NCI-H524 (cell line): Measurements from ENCODE around the gene LZTS3.
"Not testable (repeated sequence)": the region's sequence is repeated elsewhere in the genome, so short reads cannot be mapped to it uniquely, and the experiment has no call there.

Source experiments
- DNase-seq, 2 experiments: peaks; one replicate each; lab custom pipeline; 2025; lab: John Stamatoyannopoulos, UW

Gene LZTS3

DNA sequence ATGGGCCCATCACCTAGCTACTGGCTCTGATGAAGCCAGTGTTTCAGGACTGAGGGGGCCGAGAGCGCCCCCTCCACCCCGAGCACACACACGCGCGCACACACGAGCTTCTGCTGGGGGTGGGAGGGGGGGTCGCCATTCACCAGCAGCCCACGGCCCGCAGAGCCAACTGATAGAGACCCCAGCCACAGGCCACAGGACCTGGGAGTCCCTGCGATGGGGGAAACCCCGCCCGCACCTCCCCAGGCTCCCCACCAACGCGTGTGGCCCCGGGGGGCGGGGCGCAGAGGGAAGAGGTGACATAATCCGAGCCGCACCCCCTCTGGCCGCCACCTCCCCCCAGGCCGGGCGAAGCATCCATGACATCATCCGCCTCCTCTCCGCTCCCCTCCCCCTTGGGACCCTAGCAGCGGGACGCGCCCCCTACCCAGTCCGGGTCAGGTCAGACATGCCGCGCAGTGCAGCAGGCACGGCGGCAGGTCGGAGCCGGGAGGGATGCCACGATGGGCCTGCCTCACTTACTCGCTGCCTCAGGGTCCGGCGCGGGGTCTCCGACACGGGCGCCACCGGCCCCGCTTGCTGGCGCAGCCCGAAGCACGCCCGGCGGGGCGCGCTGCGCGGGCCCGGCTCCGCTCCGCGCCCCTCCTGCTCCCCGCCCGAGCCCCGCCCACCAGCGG, at the start of gene LZTS3:
TSS of gene LZTS3 (minus strand) at position 617 of the 677 bp plus-strand sequence. CDS start 6,386 bp downstream, outside the sequence.
- peak; percentile 69 to 78 for DNase-seq

DNA sequence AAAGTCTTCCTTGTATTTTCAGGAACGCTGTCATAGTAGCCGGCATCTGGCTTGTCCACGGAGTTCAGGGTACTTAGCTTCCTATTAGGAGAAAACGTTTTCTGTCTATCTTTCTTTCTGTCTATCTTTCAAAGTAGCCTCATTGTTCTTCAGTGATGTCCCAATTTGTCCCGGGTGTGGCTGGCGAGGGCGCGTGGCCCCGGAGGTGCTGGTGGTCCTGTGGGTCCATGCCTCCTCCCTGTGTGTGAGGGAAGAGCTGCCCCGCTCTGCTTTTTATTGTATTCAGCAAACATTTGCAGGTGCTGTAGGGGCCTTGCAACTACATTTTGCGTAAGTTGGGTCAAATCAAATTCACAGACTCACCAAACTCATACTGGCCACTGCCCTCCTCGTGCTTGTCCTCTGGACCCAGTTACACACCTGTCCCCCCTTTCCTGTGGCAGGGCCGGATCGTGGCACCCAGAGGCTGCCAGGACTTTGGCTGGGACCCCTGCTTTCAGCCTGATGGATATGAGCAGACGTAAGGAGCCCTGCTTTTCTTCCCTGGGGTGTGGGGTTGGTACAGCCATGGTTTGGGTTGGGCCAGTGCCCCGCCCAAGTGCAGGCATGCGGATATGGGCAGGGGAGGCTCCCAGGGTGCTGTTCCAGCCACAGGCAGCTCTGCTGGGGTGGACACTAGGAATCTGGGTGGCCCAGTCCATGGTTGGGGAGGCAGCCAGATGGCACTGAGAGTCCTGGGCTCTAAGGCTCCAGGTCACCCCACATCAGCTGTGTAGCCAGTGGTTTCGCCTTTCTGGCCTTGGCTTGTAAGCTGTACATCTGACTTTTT, 48.3 kb upstream of the LZTS3 start:
- DNase-seq: no peak

DNA sequence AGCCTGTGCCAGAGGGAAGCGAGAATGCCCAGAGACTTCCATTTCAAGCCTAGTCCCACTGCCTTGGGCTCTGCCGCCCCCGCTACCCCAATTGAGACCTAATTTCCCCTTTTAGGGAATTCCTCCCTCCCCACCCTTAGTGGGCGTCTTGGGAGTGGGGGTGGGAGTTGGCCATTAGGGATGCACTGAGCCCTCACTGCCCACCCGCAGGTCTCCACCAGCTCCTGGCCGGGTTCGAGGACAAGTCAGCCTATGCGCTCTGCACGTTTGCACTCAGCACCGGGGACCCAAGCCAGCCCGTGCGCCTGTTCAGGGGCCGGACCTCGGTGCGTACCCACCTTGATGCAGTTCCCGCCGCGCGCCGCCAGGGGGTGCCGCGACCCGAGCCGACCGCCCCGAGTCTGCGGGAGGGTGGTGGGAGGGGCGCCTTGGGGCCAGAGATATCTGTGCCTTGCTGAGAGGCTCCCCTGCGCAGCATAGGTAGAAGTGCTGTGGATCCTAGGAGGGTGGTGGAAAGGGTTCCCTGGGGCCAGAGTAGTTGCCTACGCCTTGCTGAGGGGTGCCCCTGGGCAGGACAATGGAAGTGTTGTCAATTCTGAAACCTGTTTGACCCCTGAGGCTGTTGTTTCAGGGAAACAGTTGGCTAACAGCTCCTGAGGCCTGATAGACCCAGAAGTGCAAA, 45.1 kb upstream of the LZTS3 start:
- DNase-seq: peak in 1 of 2 experiments; percentile 33

DNA sequence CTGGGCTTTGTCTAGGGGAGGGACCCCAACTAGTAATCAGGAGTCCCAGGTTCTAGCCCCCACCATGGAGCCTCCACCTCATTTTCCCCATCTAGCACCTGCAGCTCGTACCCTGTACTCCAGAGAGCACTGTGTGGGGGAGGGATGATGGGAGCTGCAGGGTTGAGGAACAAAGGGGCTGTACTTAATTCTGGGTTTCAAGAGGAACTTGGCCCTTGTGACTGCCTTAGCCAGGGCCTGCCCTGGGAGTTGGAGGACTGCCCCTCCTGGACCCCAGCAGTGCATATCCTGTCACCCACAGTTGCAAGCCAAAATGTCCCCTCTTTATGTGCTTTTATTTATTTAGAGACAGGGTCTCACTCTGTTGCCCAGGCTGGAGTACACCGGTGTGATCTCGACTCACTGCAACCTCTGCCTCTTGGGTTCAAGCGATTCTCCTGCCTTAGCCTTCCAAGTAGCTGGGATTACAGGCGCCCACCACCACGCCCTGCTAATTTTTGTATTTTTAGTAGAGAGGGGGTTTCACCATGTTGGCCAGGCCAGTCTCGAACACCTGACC, 42.1 kb upstream of the LZTS3 start:
- DNase-seq: not testable (repeated sequence)

DNA sequence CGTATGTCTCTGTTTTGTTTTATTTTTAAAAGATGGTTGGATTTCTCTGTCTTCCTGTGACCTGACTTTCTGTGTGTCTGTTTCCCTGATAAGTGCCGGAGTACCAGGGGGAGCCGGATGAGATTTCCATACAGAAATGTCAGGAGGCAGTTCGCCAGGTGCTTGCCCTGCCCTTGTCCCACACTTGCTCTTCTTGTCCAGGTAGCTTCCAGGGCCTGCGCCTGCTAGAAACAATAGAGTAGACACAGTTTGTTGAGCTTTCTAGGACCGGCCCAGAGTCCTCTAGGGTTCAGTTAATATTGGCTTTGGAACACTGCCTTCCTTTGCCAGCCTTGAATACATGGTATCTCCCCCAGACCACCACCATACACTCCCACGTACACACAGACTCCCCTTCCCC, 39.9 kb upstream of the LZTS3 start:
- DNase-seq: no peak

DNA sequence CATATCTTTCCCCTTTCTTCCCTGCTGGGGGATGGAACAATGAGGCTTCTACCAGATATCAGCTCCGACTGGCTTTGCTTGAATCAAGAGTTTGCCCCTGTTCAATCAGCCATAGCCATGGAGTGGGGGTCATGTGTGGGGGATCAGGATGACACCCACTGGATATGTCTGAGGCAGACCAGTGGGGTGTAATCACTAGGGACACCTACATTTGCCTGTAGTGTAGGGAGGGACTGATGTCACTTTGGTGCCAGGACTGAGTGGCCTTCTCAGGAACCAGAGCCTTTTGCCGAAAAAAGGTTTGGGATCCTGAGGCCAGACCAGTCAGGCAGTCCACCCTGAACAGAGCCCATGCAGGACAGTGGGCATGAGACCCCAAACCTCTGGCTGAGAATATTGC, 37.0 kb upstream of the LZTS3 start:
- DNase-seq: no peak

DNA sequence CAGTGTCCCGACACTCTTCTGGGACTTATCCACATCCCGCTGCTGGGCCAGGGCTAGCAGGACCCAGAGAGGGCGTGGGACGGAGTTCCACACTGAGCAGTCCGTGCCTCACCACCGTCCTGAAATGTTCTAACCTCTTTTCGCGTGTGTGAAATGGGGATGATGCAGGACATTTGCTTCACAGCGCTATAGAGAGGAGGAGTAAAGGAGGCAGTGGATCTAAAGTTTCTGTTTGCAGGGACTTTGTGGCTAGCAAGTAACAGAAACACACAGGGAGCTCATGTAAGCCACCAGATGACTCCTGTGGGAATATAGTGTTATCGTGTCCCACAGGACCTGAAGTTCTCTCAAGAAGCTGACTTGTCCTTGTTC, 36.6 kb upstream of the LZTS3 start:
- DNase-seq: no peak

DNA sequence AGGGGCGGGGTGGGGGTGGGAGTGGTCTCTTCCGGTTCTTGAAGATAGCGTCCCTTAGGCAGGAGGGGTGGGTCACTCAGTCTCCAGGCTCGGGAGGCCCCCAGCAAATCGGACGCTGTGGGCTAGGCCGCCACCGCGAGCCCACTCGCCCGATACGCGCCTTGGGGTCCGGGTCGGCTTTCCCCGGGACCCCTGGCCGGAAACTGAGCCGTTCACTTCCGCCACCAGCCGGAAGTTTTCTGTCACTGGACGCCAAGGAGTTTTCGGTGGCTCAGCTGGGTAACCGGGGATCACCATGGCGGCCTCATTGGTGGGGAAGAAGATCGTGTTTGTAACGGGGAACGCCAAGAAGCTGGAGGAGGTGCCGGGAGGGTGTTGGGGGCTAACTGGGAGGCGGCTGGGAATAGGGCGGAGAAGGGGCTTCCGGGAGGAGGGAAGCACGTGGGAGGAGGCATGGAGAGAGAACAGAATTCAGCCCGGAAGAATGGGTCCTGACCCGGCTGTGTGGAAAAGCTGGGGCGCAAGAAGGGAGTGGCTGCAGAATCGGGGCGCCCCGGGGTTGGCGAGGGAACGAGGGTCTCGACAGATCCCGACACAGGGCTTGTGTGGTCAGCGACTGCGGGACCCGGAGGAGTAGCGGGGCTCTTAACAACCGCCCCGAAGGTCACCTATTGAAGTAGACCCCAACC, 36.1 kb upstream of the LZTS3 start, which contains the start of gene ITPA:
TSS of gene ITPA (plus strand) at position 242 of the 689 bp plus-strand sequence. CDS start at position 296, 54 bp downstream.
- peak in 1 of 2 experiments; percentile 60 for DNase-seq

DNA sequence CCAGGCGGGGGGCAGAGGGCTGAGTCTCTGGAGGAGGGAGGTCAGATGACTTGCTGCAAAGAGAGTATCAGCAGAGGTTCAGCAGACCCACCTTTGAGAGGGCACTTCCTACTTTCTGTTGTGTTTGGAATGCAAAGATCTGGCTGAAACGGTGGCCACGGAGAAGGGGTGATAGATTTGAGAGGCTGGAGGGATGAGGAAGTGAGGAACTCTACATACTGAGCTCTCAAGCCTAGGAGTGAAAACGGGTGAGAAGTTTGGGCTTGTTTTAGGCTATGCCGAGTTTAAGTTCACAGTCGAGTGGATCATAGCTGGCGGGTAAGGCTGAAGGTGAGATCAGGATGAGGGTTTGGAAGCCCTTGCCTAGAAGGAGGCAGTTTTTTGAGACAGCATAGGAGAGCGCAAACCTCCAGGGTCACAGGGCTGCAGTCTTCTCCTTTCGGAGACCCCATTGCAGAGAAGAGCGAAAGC, 35.5 kb upstream of the LZTS3 start:
- no peak for DNase-seq

DNA sequence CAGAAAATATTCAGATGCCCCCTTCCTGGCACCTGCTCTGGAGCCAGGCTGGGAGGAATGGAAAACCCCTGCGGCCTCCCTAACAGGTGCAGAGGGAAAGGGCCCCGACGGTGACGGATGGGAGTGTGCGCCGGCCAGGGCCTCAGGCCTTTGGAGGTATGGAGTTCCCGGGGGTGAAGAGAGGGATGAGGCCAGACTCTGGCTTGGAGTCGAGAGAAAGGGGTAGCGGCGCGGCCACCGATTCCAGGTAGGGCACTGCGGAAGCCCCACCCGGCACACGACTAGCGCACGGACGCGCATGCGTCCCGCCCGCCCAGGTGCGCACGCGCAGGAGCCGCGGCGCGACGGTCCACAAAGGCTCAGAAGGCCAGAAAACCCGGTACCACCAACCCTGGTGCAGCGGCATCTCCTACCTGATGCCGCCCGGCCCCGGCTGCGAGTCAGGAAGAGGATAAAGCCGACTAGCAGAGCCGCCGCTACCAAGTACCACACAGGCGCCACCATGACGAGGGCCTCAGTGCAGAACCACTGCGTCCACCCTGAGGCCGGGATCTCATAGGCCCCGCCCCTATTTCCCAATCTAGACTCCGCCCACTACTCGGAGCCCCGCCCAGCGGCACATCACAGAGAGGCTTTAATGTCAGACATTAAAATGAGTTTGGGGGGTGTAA, 30.9 kb upstream of the LZTS3 start, which contains the start of gene DDRGK1:
TSS of gene DDRGK1 (minus strand) at position 559 of the 671 bp plus-strand sequence. CDS start at position 504, 55 bp downstream.
- peak; percentile 78 to 87 for DNase-seq

DNA sequence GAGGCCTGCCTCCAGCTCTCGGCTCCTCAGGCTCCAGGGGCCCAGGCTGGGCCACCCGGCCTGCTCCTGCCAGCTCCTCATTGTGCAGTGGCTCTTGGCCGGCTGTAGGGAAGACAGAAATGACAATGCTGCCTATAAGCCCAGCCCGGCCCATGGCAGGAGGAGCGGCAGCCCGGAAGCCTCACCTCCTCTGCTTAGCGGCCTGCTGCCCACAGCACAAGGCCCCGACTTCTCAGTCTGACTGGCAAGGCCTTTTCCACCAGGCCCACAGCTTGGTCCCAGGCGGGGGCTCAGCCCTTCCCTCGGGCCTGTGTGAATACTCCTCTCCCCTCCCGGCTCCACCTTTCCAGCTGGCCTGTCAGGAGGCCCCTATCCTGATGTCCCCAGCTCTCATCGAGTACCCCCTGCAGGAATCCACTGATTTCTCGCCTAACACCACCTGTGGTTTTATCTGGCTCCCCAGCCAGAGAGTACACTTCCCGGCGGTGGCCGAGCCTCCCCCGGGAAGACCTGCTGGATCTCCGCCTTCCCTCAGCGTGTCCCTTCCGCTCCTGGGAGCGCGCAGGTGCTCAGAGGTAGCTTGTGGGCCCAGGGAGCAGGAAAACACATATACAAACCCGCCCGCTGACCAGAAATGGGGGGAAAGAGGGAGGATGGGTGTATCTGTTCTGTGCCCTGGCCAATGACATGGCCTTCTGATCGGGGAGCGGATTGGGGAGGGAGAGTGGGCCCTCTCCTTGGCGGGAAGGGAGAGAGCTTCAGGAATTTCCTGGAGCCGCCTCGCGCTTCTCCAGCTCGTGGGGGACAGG, 30.2 kb upstream of the LZTS3 start:
- peak in 1 of 2 experiments; percentile 50 for DNase-seq

DNA sequence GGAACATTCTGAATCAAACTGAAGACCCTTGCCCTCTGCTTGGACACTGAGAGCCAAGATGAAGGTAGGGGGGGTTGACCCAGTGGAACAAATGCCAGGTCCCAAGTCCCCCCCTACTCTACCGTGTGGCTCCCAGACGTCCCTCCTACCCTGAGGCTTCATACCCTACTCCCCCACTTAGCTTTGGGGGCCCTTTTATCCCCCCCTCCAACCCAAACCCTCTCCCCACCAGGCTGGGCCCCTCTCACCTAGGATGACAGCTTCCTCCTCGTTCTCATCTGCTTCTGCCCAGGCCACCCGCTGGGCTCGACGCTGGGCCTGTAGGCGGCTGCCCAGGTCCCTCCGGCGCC, 29.6 kb upstream of the LZTS3 start:
- no peak for DNase-seq

DNA sequence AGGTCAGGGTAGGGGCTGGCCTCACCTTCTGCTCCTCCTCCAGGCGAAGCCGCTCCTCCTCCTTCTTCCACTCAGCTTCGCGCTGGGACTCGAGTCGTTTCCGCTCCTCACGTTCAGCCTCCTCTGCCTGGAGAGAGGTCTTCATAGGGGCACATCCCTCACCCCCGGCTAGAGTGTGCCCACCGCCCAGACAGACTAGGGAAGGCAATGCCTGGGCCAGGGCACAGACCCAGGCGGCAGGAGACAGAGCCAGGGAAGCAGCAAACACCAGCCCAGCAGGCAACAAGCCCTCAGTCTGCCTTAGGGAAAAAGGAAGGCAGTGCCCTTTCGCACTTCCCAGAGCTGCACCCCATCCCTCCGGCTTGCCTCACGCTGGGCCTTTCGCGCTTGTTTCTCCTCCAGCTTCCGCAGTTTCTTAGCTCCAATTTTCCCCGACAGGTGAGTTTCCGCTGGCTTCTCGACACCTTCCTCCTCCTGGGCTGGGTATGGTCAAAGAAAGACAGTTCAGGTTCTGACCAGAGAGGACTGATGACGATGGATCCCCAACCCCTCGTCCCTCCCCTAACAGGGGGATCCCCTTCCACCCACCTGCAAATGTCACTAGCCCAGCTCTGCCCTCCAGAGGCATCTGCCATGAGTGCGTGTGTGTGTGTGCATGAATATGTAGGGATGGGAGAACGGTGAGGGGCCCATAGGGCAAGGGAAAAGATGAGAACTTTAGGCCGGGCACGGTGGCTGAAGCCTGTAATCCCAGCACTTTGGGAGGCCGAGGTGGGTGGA, 26.8 kb upstream of the LZTS3 start:
- DNase-seq: no peak

DNA sequence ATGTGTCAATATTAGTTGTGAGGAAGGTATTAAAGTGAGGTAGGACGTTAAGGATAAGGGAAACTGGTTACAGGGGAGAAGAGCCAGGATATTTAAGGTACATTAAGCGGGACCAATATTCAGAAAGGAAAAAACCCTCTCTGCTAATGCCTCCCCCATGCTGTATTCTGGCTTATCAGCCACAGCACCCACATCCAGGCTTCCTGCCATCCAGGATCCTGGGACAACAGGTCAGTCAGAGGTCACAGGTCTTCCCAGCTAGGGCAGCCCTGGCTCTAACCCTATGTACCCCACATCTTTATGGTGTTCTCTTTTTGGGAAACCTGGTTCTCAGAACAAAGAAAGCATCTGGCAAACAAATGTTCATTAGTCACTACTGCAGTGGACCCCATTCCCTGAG, 25.9 kb upstream of the LZTS3 start:
- no peak for DNase-seq

DNA sequence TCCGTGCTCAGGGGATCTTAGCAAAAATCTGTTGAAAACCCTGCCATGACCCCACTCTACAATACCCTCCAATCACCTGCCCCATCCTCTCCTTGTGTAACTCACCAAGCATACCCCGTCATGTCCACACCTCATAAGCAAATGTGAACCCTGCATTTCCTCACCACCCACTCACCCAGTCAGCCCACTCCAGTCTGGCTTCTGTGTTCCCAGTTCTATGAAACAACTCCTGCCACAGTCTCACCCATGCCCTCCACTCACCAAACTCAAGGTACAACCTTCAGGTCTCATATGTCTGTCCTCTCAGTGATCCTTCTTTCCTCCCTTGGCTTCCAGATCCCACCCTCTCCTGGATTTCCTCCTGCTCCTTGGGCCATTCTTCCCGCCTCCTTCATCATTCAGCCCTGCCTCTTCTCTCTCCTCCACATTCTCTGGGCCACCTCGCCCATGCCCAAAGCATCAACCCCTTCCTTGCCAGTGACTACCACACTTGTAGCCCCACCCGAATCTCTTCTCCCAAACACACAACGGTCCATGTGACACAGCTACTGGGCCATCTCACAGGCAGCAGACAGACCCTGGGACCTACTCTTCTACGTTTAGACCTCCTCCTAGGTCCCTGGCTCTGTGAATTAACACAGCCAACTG, 22.4 kb upstream of the LZTS3 start:
- no peak for DNase-seq

DNA sequence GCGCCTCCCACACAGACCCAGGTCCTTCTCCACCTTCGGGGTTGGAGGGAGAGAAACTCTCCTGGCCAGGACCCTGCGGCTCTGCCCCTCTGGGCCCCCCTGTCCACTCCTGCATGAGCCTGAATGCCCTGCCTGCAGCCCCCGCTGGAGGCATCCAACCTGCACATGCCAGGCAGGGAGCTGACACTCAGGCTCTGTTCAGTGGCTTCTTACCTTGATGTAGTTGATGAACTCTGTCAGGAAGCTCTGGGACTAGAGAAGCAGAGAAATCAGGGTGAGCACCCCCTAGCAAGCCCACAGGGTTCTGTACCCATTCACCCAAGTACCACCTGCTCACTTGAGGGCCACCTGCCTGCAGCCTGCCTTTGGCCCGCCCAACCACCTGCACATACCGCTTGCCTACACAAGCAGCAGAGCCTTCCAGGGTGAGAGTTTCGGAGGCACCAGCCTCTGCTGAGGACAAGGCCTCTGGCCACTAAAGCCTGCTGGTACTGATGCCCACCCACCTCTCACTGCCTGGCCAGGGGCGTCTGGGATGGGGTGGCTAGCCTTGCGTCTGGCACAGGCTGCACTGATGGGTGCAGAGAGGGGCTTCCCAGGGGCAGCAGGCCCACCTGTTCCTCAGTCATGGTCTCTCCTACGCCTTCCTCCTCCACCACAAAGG, 21.4 kb upstream of the LZTS3 start:
- DNase-seq: no peak

DNA sequence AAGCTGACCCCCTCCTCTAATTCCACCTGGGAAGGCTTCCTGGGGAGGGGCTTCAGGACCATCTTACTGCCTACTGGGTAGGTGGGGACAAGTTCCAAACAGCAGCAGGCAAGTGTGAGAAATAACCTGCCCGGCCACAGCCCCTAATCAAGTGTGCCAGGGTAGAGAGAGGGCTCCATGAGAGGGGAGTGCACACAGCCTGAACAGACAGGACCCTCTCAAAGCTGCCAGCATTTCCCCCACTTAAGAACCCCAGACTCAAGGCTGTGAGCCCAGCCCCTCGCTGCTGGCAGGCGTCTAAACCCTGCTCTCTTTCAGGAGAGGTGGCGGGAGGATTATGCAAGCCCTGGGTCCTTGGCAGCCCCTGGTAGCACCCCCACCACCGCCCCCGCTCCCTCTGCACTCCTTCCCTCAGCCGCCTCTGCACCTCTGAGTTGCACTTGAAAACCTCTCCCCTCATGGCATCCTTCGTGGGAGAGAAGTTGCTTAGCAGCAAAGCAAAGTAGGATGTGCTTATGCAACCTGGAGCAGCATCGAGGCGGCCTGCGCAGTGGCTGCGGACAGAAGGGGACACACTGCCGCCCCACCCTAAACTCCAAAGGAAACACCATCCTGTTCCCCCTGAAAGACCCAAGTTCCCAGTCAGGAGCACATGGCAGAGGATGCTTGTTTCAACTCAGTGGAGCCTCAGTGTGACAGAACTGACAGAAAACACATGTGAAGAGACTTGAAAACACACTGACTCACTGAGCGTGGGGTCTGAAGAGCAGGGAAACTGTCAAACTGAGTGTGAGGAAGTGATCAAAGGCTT, 20.7 kb upstream of the LZTS3 start:
- no peak for DNase-seq
